ENCODE data around the gene TNFRSF4.

TNFRSF4 gene

DNA sequence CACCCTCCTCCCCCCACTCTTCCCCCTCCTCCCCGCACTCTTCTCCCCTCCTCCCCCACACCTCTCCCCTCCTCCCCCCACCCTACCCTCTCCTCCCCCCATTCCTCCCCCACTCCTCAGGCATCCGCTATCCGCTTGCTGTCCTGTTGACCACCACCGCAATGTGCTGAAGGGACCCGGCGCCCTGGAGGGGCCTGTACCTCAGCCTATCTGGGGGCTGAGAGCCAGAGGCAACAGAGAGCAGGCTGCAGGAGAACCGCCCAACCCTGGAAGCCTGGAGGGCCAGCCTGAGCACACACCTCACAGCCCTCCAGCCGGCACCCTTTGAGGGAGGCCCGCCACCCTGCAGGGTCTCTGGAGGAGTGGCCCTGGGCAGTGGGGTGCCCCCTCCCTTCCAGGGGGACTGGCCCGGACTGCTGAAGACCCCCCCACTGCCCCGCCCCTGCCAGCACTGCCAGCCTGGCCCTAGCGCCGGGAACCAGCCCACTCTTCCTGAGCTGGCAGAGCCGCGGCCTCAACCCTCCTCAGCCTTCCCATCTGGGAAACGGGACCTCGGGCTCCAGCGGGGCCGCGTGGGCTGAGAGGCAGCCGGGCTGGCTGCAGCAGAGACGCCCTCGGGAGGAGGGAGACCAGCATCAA is 31.3 kb upstream of the TNFRSF4 start:
- no peak for DNase-seq

DNA sequence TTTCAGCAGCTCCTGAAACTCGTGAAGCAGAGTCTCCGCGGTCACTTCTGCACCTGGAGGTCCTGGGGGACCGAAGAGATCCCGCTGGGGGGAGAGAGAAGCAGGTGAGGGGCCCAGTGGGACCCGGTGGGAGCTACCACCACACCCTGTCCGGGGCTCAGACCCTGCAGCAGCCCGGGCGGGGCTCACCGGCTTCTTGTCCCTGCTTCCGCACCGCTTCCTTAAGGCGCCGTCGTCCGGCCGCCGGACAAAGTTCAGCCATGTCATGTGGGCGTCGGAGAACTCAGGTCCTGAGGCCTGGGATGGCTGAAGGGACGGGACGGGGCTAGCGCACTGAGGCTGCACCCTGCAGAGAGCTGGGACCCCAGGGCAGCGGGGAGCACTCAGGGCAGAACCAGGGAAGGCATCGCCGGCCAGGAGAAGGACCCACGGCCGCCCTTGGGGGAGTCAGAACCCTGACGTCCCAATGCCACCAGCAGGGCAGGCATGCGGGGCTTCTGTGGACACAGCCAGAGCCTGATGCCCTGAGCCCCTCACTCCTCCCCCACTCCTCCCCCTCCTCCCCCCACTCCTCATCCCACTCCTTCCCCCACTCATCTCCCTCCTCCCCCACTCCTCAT is 30.3 kb upstream of the TNFRSF4 start:
- no peak for DNase-seq

DNA sequence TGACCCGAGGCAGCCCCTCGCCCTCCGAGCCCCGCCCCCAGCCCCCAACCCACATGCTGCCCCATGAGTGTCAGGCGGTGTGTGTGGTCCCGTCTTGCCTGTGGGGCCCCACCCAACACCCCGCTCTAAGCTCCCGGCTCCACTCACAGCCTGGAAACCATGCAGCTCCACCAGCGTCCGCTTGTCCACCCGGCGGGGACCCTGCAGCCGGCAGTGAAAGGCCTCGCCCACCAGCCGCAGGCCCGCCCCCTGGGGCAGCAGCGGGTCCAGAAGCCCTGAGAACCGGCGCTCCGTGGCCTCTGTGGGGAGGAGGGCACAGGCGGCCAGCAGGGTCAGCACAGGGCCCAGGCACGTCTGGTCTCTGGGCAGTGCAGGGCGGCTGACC is 29.8 kb upstream of the TNFRSF4 start:
- no peak for DNase-seq

DNA sequence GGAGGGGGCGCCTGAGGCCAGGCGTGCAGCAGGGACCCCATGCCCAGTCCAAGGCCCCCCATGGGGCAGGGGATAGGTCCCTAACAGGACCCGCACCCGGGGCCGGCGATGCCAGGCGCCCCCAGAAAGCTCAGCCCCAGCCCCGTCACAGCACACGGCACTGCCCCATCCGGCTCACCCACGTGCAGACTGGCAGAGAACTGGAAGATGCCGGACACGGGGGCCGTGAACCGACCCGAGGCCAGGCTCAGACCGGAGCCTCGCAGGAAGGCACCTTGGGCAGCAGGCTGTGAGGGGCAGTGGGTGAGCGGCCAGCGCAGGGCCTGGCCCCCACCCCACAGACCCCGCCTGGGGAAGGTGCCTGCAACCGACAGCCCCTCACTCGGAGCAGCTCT is 29.3 kb upstream of the TNFRSF4 start:
- DNase-seq = no peak

DNA sequence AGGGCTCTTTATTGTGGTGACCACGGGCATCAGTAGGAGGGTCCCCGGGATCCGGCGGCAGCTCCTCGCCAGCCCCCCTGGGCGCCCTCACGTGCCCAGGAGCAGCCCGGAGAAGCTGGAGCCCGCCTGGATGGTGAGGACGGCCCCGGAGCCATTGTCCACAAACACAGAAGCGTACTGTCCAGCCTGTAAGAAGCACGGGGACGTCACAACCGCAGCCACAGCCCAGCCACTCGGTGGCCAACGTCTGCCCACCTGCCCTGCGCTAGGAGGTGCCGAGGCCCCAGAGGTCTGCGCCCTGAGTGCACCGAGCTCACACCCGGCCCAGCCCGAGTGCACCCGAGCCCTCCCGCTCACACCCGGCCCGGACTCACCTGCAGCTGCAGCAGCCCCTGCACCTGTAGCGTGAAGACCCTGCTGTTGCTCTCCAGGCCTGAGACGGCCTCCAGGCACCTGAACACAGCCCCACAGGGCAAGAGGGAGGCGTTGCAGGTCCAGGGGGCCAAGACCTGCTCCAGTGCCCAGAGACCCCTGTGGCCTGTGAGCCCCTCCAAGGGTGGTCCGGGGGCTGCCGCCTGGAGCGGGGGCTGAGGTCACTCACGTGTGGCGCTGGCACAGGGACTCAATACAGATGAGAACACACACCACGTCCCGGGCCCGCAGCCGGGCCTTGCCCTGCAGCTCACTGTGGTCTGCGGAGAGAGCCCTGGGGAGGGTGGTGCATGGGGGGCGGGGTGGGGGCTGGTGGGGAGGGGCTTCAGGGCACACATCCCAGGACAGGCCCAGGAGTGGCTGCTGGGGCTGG is 28.7 kb upstream of the TNFRSF4 start:
- DNase-seq = no peak

DNA sequence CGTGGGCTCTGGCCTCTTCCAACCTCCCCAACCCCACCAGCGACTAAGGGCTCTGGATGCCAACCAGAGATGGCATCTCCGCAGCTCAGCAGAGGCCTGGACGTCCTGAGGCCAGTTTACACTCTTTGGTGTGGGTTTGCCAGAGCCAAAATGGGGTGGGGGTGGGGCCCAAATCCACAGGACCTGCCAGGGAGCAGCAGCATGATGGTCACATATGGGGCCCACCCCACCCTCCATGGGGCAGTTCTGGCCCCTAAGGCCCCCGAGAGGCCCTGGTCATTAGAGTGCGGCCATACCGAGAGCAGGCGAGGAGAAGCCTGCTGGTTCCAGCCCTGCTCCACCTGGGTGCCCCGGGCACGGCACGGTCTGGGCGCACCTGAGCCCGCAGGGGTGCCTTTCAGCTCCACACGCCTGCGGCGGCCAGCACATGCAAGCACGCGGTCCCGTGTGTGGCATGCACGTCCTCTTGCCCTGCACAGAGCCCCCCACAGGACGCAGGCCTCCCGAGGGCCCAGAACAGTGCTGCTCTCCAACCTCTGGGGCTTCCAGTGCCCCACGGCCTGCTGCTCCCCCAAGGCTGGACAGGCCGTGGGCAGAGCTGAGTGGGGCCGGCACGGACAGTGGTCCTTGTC is 27.8 kb upstream of the TNFRSF4 start:
- no peak for DNase-seq

DNA sequence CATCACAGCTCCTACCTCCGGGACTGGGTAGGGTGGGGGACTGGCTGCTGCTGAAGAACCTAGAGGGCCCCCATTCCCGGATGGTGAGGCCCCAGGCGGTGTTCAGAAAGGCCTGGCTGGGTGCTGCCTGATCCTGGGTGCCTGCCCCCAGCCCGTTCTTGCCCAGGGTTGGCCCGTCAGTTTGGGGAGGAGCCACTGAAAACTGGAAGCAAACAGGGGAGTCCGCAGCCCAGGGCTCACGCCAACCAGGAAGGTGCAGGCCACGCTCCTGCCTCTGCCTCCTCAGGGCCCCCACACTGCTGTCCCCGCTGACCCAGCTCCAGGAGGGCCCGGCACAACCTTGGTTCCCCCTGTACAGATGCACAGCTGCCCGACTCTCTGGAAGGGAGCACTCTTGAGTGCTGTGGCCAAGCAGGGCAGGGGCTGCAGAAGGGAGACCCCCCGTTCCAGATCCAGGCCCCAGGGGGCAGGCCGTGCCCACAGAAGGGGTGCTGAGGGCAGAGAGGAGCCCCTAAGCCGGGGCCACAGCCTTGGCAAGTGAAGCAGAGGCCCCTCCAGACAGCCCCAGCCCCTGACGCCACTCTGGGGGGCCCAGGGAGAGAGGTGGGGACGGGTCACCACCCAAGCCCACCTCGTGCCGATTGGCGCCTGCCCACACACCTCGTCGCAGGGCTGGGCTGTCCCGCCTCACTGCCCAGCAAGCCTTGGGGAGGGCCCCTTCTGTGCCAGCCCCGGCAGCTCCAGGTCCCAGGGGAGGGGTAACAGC is 27.1 kb upstream of the TNFRSF4 start:
- DNase-seq = no peak

DNA sequence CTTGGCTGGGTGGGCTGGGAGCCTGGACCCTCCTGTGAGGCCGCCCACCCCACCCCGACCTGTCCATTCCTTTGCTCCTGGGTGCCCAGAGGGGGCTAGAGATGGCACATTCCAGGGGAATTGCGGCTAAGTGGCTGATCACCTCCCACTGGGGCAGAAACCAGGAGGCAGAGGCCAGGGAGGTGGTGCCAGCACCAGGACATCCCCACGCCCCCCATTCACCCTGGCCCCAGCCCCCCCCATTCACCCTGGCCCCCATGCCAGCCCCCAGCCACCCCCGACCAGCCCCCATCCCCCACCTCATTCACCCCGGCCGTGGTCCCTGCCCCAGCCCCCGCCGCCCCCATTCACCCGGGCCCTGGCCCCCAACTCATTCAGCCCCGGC is 26.4 kb upstream of the TNFRSF4 start:
- DNase-seq = no peak

DNA sequence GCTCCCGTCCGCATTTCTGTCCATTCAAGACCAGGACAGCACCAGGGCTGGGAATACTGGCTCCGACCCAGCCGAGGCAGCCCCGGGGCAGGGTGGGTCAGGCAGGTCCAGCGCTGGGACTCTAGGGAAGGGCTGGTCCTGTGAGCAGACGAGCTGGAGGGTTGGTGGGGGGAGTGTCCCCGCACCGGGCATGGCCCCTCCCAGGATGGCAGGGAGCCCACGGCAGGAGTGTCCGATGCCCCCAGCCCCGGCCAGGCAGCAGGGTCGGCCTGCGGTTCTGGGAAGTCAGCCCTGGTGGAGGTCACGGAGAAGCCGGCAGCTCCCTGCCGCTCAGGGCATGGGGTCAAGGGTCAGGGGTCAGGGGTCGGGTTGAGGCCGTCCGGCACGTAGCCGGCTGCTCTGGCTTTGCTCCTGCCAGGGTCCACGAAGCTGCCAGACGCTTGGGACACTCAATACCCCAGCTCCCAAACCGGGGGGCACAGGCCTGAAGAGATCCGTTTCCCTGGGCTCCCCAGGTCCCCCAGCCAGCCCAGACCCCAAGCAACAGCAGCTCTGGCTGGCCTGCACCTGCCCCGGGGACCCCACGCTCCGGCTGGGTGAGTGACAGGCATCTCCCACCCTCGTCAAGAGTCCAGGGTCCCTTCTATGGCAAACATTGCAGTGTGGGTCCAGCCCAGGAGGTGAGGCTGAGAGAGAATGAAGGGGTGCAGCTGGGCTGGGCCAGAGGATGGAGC is 25.8 kb upstream of the TNFRSF4 start:
- no peak for DNase-seq

DNA sequence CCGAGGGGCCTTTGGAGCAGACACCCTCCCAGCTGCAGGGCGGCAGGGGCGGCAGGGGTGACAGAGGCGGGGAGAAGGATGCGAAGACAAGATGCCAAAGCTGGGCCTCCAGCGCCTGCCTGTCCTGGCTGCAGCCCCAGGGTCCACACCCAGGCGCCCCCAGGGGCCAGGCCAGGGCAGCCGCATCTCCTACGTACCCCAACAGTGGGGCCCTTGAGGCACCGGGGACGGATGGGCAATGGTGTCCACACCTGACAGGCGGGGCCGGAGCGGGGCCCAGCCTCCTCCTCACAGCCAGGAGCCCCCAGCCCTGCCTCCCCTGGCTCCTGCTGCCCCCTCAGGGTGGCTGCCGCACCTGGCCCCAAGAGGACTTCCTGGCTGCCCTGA is 25.3 kb upstream of the TNFRSF4 start:
- DNase-seq = no peak

DNA sequence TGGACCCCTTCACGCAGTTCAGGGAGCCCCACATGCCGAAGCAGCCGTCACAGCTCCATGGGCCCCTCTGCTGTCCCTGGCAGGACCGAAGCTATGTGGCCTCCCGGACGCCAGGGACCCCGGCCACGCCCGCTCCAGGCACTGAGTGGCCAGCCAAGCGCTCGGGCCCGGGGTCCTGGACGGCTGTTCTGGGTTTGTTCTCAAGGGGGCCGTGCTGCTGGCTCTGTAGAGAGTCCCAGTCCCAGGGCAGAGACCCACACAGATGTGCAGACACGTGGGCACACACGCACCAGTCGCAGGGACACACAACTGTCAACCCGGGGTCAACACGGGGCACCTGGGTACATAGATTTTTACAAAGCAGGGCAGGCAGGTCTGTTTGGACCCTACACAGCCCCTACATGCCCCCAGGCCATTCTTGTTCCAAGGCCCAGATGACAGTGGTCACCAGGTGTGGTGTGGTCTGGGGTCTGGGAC is 24.8 kb upstream of the TNFRSF4 start:
- no peak for DNase-seq

DNA sequence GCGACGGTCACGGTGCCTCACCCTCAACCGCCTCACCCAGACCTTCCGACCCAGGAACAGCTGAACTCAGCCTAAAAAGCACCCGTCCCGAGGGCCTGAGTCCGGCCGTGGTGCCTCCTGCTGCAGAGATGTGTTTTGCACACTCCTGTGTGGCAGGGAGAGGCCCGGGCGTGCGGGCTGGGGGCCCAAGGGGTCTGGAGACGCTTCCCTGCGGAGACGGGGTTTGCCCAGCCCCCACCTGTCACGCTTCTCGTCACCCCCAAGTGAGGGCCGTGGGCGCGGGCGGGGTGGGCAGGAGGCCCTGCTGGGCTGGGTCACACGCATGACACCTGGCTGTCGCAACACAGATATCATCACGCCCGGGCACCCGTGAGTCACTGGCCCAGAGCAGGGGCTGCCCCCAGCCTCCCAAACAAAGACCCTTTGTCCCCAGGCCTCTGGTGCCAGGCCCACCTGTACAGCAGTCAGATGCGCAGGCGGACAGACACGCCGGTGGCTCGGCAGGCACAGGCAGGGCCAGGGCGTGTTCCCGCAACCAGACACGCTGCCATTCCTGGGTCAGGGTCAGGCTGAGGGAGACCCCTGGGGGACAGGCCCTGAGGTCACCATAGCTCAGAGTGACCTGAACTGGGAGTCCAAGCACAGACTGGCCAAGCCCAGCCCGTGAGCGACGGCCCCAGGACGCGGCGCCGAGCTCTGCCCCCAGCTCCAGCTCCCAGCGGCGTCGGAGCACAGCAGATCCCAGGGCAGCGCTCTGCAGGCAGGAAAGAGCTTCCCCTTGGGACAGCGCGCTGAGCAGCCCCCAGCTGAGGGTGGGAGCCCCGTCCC is 24.1 kb upstream of the TNFRSF4 start:
- DNase-seq = no peak

DNA sequence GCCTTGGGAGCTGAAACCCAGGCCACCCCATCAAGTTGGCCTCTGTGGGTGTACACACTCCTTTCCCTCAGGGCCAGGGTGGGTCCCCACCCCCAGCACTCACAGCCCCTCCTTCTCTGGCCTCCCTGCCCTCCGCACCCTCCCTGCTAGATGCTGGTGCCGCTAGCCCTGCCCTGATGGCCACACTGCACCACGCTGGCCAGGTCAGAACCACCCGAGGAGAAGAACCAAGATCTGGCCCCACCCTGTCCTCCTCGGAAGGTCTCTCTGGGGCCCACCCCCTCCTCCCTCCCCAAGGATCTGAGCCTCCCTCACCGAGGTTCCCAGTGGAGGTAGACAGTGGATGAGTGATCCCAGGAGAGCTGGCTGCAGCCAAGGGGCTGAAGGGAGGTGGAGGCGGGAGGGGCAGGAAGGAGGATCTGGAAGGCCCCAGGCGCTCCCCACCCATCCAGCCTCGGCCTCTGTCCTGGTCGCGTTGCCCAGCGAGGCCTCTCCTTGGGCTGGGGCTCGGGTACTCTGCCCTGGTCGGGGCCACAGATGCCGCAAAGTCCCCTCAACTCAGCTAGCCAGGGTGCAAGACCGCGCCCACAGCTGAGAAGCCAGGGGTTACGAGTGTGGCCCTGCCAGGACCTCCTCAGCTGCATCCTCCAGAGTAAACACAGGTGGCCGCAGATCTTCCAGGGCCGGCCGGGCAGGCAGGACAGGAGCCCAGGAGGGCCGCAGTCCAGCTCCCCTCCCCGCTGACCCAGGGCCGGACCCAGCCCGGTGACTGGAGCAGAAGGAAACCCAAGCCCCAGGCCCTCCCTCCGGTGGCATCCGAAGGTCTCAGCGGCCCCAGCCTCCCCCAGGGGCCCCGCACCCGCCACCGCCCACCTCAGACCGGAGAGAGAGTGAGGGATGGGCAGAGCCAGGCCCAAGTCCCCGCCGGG is 23.3 kb upstream of the TNFRSF4 start:
- DNase-seq = no peak

DNA sequence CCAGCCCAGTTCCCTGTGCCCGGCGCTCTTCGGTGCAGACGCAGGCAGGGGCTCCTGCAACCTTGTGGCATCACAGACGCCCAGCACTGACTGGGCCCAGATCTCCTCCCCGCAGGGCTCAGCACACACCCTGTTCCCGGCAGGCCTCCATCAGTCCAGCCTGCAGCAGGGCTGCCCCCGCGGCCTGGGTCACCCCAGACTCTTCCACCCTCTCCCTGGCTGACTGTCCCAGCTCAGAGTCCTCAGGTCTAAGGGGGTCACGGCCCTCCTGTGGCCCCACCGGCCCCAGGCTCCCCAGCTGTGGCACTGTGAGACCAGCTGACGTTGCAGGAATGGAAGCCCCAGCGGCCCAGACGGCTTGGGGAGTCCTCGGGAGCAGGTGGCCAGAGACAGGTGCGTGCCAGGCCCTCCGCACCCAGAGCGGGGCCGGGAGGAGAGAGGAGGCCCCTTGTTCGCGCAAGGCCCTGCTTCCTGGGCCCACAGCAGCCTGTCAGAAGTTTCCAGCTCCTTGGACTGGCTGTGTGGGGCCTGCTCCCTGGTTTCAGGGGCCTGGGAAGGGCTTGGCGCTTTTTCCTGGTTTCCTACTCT is 22.3 kb upstream of the TNFRSF4 start:
- DNase-seq = no peak

DNA sequence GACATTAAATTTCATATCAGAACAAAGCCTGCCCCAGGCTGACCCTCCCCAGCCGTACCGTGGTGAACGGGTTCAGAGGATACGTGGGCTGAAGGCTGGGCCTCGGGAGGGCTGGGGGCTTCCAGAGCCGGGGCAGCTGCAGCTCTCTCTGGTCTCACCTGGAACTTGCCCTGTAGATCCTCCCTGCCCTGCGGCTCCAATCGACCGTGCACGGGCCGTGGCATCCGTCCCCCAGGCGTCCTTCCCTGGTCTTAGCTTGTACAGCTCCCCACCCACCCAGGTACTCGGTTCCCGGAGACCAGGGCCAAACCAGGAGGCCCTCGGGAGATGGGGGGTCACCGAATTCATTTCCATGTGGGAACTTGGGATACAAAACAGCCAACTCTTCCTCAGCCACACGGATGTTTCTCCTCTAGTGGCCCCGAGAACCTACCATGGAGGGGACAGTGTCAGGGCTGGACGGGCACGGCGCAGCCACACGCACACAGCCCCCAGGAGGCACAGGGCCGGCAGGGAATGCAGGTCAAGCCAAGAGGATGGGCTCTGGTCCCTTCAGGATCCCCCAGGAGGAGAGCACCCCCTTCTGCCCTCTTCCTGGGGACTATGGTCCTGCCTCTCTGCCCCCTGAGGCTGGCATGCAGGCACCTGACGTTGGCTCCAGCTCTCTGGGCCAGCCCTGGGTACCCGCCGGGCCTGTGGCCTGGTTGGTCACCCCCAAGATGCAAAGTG is 21.2 kb upstream of the TNFRSF4 start:
- no peak for DNase-seq

DNA sequence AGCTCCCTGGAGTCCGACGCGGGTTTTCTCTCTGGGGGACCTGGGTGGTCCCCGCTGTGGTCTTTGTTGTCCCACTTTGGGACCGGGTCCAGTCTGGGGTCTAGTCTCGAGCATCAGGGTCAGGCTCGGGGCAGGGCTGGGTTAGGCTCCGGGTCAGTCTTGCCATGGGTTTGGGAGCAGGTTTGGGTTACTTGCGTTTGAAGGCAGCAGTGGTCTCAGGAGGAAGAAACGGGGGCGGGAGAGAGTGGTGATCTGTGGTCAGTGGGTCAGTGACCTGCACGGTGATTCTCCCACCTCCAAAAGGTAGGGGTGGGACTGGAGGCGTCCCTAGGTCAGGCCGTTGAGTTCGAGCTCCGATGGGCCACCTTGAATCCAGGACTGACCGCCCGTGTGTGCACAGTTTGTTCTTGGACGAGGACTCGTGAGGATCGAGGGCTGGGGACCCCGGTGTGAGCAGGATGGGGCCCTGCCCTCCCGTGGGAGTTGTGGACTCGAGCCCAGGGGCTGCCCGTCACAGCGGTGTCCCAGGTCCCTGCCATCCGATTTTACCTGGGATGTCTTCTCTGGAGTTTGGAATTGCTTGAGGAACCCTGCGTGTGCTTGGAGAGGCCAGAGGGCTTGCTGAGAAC is 20.3 kb upstream of the TNFRSF4 start:
- DNase-seq = no peak

DNA sequence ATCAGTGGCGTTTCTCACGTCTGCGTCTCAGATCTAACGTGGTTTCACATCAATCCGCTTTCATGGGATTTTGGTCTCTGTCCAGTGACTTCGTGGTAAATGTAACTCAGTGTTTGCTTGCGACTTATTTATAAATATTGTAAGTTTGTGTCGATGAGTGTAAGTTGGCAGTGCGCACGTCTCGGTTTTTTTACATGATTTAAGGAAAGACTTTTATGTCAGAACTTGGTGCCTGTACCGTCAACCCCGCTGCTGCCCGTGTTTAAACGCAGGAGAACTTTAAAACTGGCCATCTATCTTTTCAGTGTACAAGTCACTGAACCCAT is 19.6 kb upstream of the TNFRSF4 start:
- no peak for DNase-seq

DNA sequence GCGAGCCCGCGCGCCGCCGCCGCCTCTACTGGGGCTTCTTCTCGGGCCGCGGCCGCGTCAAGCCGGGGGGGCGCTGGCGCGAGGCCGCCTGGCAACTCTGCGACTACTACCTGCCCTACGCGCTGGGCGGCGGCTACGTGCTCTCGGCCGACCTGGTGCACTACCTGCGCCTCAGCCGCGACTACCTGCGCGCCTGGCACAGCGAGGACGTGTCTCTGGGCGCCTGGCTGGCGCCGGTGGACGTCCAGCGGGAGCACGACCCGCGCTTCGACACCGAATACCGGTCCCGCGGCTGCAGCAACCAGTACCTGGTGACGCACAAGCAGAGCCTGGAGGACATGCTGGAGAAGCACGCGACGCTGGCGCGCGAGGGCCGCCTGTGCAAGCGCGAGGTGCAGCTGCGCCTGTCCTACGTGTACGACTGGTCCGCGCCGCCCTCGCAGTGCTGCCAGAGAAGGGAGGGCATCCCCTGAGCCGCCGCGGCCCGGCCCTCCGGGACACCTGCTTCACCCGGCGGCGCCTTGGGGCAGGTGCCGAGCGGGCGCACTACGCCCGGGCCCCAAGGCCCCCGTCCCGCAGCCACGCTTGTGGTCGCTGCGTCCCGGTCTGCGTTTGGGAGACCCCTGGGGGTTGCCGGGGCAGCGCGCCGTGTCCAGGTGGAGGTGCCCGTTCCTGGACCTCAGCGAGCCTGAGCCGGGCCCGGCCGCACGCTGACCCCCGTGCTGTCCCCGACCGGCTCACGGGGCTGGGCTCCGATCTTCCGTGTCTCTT is 19.0 kb upstream of the TNFRSF4 start:
- DNase-seq = no peak

Measured in NCI-H1436 treated with DMSO at 0.1 percent for 48 hours (cell line).